Sigmoid colon (tissue), 7 donors: ENCODE measurements around the gene RBM42. TPM values are rescaled to one million over a fixed set of nuclear protein-coding genes. Genes with fewer than 3 reads are reported as not detected.
A peak's percentile ranks its signal among the peaks of the same experiment; 100 is the strongest.

Experiments
- DNase-seq: peaks from one replicate; pipeline ENCODE4 v3.0.0-alpha.2; 2019
- H3K27ac ChIP-seq, 4 donors: fragments of 200-600 bp; sonication (generic); one replicate each; pipeline ENCODE4 v1.5.1; 2016 to 2019; ENCODE audit warnings: mild to moderate bottlenecking in 1 of 4
- H3K27me3 ChIP-seq, 3 donors: fragments of 200-600 bp; sonication (generic); one replicate each; pipeline ENCODE4 v1.5.1; 2019; ENCODE audit warnings: mild to moderate bottlenecking in 1 of 3
- H3K36me3 ChIP-seq, 4 donors: fragments of 200-600 bp; sonication (generic); one replicate each; pipeline ENCODE4 v1.5.1; 2016 to 2019
- H3K4me1 ChIP-seq, 4 donors: fragments of 200-600 bp; sonication (generic); one replicate each; pipeline ENCODE4 v1.5.1; 2017 to 2019
- H3K4me3 ChIP-seq, 4 donors: fragments of 200-600 bp; sonication (generic); one replicate each; pipeline ENCODE4 v1.5.1; 2017 to 2019; ENCODE audit warnings: mild to moderate bottlenecking in 2 of 4, moderate library complexity in 1 of 4
- H3K9me3 ChIP-seq, 4 donors: fragments of 200-600 bp in 3 of 4; sonication (generic) in 3 of 4; one replicate each; pipeline versions ENCODE4 v1.5.1 to v1.6.1; 2013 to 2019
- EP300 ChIP-seq, 4 donors: sonication (generic); formaldehyde crosslinking; IDR thresholded peaks; one replicate each; pipeline ENCODE4 v1.6.1; 2017; ENCODE audit warnings: antibody characterized with exemption in 4 of 4
- POLR2A ChIP-seq, 2 donors: fragments of 450-650 bp; IDR thresholded peaks; one replicate each; pipeline ENCODE4 v1.6.1; 2016; ENCODE audit warnings: antibody characterized with exemption in 2 of 2, mild to moderate bottlenecking in 2 of 2, moderate library complexity in 2 of 2
- POLR2AphosphoS5 ChIP-seq, 4 donors: sonication (generic); formaldehyde crosslinking; IDR thresholded peaks; one replicate each; pipeline ENCODE4 v1.6.1; 2017; ENCODE audit warnings: antibody characterized with exemption in 4 of 4
- WGBS, 2 donors: extraction: QIAGEN DNeasy Blood & Tissue Kit; methylation state at CpG; one replicate each; pipeline ENCODE4 v1.1.7; 2013; 5-methylcytosine and 5-hydroxymethylcytosine counted together
- intact Hi-C: fragments of 100-400 bp; cut with DNase I; formaldehyde crosslinking; loops from one replicate; pipeline ENCODE4 v1.15.1; 2023
- polyA plus RNA-seq, 3 donors: library from polyadenylated mRNA; stranded (reverse); fragments of 200-250 nt; gene quantifications; one replicate each; pipeline ENCODE4 v1.2.3, GENCODE V29; 2013
- total RNA-seq, 4 donors: library from RNA; depleted of rRNA; stranded (reverse); fragments of >200 nt; gene quantifications; one replicate each; pipeline ENCODE4 v1.1.0, GENCODE V29; 2016
- TF ChIP-seq, protein P1 (sequence below), 4 experiments: fragments of 450-650 bp in 3 of 4; fragments of 200-600 bp in 1 of 4; IDR thresholded peaks; one replicate each; pipeline ENCODE4 v1.5.1; 2016 to 2019; ENCODE audit warnings: antibody characterized with exemption in 4 of 4, mild to moderate bottlenecking in 3 of 4, moderate library complexity in 2 of 4
- donor health status: healthy with polysubstance abuse.
- donor health status: Bipolar disorder and iron deficiency.
- donor health status: healthy.

Gene RBM42
- total and polyA plus RNA-seq, 7 donors = 43.5 to 78.3 (median 55.1) TPM

DNA sequence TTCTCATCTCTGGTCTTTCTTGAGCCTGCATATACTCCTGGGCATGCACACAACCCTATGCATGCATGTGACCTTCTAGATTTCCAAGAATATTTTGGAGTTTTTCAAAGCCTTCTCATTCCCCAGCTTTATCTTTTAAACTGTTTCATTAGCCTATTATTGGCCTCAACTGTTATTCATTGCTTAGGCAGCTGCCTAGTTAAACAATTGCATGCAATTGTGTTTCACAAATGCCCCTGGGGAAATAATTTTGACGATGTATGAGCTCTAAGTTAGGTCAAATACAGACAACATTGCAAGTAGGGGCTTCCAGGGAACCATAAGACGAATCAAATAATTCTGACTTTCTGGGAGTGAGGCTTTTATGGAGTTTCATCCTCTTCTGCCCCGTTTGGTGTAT is 35.1 kb downstream of the RBM42 start:
- Histone ChIP-seq H3K4me1 (no peaks in the 10 kb centered on the region), H3K9me3 (no peaks in the 10 kb centered on the region), H3K4me3 (no peak overlapping the region), H3K36me3 (peaks cover 2 to 72% (median 18%) of the 10 kb centered on the region in 4 donors), H3K27ac (no peak overlapping the region), H3K27me3 (no peaks in the 10 kb centered on the region)
- intact Hi-C loops = no loop called here
- TF ChIP-seq POLR2A (IDR thresholded peaks at IDR 0.05) (no peak), EP300 (IDR thresholded peaks at IDR 0.05) (no peak), POLR2AphosphoS5 (IDR thresholded peaks at IDR 0.05) (no peak)
- TF ChIP-seq, protein P1, sequence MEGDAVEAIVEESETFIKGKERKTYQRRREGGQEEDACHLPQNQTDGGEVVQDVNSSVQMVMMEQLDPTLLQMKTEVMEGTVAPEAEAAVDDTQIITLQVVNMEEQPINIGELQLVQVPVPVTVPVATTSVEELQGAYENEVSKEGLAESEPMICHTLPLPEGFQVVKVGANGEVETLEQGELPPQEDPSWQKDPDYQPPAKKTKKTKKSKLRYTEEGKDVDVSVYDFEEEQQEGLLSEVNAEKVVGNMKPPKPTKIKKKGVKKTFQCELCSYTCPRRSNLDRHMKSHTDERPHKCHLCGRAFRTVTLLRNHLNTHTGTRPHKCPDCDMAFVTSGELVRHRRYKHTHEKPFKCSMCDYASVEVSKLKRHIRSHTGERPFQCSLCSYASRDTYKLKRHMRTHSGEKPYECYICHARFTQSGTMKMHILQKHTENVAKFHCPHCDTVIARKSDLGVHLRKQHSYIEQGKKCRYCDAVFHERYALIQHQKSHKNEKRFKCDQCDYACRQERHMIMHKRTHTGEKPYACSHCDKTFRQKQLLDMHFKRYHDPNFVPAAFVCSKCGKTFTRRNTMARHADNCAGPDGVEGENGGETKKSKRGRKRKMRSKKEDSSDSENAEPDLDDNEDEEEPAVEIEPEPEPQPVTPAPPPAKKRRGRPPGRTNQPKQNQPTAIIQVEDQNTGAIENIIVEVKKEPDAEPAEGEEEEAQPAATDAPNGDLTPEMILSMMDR (IDR thresholded peaks at IDR 0.05) = no peak
- 89% methylated on average over 3 of the region's 3 CpGs for WGBS, 2 donors
- no peak for DNase-seq

DNA sequence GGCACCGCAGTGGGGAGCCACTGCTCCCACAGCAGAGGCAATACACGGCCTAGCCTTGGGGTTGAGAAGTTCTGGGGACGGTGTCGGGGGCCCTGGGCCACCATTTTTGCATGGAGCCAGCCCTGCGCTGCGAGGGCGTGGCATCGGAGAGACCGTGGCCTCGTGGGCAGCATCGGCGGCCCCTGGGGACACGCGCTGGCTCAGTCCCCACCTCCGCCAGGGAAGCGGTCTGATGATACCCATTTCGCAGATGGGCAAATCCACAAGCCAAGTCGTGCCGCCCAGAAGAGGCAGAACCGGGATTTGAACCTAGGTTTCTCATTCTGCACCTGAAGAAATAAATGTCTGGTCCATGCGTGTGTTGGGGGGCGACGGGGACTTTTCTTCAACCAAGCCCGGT is 36.3 kb downstream of the RBM42 start:
- Histone ChIP-seq H3K4me1 (no peaks in the 10 kb centered on the region), H3K27ac (no peak overlapping the region), H3K36me3 (peaks cover 0 to 60% (median 7%) of the 10 kb centered on the region in 4 donors), H3K4me3 (no peak overlapping the region), H3K27me3 (no peaks in the 10 kb centered on the region), H3K9me3 (no peaks in the 10 kb centered on the region)
- DNase-seq = peak; percentile 35
- intact Hi-C loops = no loop called here
- no peak for TF ChIP-seq POLR2AphosphoS5 (IDR thresholded peaks at IDR 0.05)
- no peak for TF ChIP-seq EP300 (IDR thresholded peaks at IDR 0.05)
- TF ChIP-seq, protein P1 (IDR thresholded peaks at IDR 0.05) = no peak
- no peak for TF ChIP-seq POLR2A (IDR thresholded peaks at IDR 0.05)
- WGBS, 2 donors = 94 to 97% methylated on average over 24 of the region's 24 CpGs

DNA sequence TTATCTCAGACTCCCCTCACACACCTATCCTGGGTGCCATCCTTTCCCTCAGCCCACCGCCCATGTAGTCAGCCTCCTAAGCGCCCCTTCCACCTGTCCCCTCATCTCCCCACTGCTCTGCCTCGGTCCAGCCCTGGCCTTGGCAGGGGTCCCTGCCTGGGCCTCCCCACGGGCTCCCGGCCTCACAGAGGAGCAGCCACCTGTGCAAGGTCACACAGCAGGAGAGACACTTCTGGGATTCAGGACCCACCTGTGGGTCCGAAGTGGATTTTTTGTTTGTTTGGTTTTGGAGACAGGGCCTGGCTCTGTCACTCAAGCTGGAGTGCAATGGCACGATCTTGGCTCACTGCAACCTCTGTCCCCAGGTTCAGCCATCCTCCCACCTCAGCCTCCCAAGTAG is 36.8 kb downstream of the RBM42 start:
- intact Hi-C loops = no loop called here
- Histone ChIP-seq H3K27me3 (no peaks in the 10 kb centered on the region), H3K27ac (no peak overlapping the region), H3K36me3 (peaks cover 0 to 56% (median 7%) of the 10 kb centered on the region in 4 donors), H3K4me1 (no peaks in the 10 kb centered on the region), H3K4me3 (no peak overlapping the region), H3K9me3 (no peaks in the 10 kb centered on the region)
- TF ChIP-seq POLR2A (IDR thresholded peaks at IDR 0.05) = no peak
- no peak for TF ChIP-seq POLR2AphosphoS5 (IDR thresholded peaks at IDR 0.05)
- TF ChIP-seq, protein P1 (IDR thresholded peaks at IDR 0.05) = no peak
- TF ChIP-seq EP300 (IDR thresholded peaks at IDR 0.05) = no peak
- 76 to 83% methylated on average over 7 of the region's 7 CpGs for WGBS, 2 donors
- peak; percentile 52 for DNase-seq

DNA sequence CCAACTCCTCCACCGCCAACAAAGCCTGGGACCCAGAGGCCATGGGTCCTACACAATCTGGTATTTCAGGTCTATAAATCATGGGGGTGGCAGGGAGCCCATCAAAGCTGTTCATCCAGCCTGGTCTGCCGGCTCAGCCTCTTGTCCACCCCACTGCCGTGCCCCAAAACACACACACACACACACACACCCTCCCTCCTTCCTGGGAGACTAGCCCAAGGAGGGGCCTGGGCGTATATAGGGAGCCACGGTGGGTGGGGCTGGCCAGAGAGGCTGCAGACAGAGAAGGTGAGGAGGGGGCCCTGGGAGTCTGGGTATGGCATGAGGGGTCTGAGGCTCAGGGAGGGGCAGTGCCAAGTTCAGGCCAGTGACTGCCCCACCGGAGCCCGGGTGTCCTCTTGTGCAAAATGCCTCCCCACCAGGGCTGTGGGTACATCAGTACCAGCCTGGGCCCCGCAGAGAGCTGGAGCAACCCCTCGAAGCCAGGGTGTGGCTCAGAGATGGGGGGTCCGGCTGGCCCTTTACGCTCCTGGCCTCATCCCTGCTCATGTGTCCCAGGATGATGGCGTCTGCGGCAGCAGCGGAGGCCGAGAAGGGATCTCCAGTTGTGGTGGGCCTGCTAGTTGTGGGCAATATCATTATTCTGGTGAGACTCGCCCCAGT is 37.5 kb downstream of the RBM42 start, which contains the start of gene UPK1A:
TSS of gene UPK1A (plus strand) at position 267 of the 663 bp plus-strand sequence. CDS start at position 563, 296 bp downstream.
- intact Hi-C loops = no loop called here
- Histone ChIP-seq H3K4me1 (no peaks in the 10 kb centered on the region), H3K9me3 (no peaks in the 10 kb centered on the region), H3K36me3 (peaks cover 0 to 48% (median 5%) of the 10 kb centered on the region in 4 donors), H3K4me3 (no peak within 1 kb of the TSS), H3K27ac (no peak within 1 kb of the TSS), H3K27me3 (no peaks in the 10 kb centered on the region)
- WGBS, 2 donors = 44 to 70% methylated on average over 16 of the region's 16 CpGs
- no peak for DNase-seq
- TF ChIP-seq POLR2AphosphoS5 (IDR thresholded peaks at IDR 0.05) = no peak
- TF ChIP-seq POLR2A (IDR thresholded peaks at IDR 0.05) = no peak
- TF ChIP-seq, protein P1 (IDR thresholded peaks at IDR 0.05) = no peak
- no peak for TF ChIP-seq EP300 (IDR thresholded peaks at IDR 0.05)
